H1 (cell line): ENCODE measurements around the gene RHBDF2. TPM values are rescaled to one million over a fixed set of nuclear protein-coding genes. Genes with fewer than 3 reads are reported as not detected.

Experiments
- CTCF ChIA-PET: fragments of 300-600 bp; sonication (Branson Sonifier 250); formaldehyde crosslinking; loops from one replicate; lab custom pipeline; 2021; ENCODE audit not compliant: partially characterized antibody; lab: Charles Lee
- POLR2A ChIA-PET: fragments of 300-600 bp; sonication (Branson Sonifier 250); formaldehyde crosslinking; loops from one replicate; lab custom pipeline; 2021; ENCODE audit warnings: inconsistent platforms; ENCODE audit not compliant: partially characterized antibody; lab: Charles Lee
- DNase-seq, 2 experiments: peaks; one replicate each; pipeline versions ENCODE4 v3.0.0 to v3.0.0-alpha.2; 2010 to 2022; ENCODE audit warnings: low spot score in 2 of 2, low read depth in 1 of 2, mixed read lengths in 1 of 2
- FAIRE-seq: peaks from 2 replicates; lab custom pipeline; 2011; peaks lifted over from hg19 to GRCh38; lab: Jason Lieb, UNC
- H2AFZ ChIP-seq: 2 replicates; pipeline ENCODE4 v1.8.1; 2012; ENCODE audit warnings: low read length, inconsistent platforms
- H2AK5ac ChIP-seq: 2 replicates; pipeline ENCODE4 v1.6.1; 2013; ENCODE audit warnings: low read depth, low read length
- H2BK120ac ChIP-seq: replicated peaks from 2 replicates; pipeline ENCODE3; 2013; ENCODE audit warnings: low read depth, low read length, inconsistent platforms
- H2BK12ac ChIP-seq: 2 replicates; pipeline ENCODE4 v1.6.1; 2013; ENCODE audit warnings: low read depth, low read length
- H2BK15ac ChIP-seq: 2 replicates; pipeline ENCODE4 v1.6.1; 2013; ENCODE audit warnings: low read length
- H2BK20ac ChIP-seq: 2 replicates; pipeline ENCODE4 v1.6.1; 2013; ENCODE audit warnings: low read length
- H2BK5ac ChIP-seq: 2 replicates; pipeline ENCODE4 v1.6.1; 2013; ENCODE audit warnings: low read depth, low read length
- H3K14ac ChIP-seq: 2 replicates; pipeline ENCODE4 v1.6.1; 2013; ENCODE audit warnings: inconsistent platforms; ENCODE audit not compliant: insufficient read length
- H3K18ac ChIP-seq: 2 replicates; pipeline ENCODE4 v1.6.1; 2013; ENCODE audit warnings: low read length; ENCODE audit errors: extremely low read depth
- H3K23ac ChIP-seq: 2 replicates; pipeline ENCODE4 v1.6.1; 2013; ENCODE audit warnings: inconsistent platforms; ENCODE audit not compliant: insufficient read length
- H3K23me2 ChIP-seq: 2 replicates; pipeline ENCODE4 v1.6.1; 2013; ENCODE audit warnings: low read depth, low read length
- H3K27ac ChIP-seq: 2 replicates; pipeline ENCODE4 v1.6.1; 2011; ENCODE audit warnings: low read depth, low read length, inconsistent platforms
- H3K27me3 ChIP-seq, 4 experiments: replicated peaks in 1 of 4; 1 replicate in 1 of 4; 2 replicates in 3 of 4; pipeline versions ENCODE4 v1.6.1 to v1.8.1; 2011 to 2013; ENCODE audit warnings: low read length in 3 of 4, mild to moderate bottlenecking in 3 of 4, inconsistent platforms in 2 of 4, mixed read lengths in 2 of 4, moderate library complexity in 1 of 4; ENCODE audit not compliant: control insufficient read depth in 3 of 4, insufficient read depth in 3 of 4; ENCODE audit errors: extremely low read depth in 1 of 4
- H3K36me3 ChIP-seq, 4 experiments: 2 replicates each; pipeline versions ENCODE4 v1.6.1 to v1.8.1; 2011 to 2013; ENCODE audit warnings: mild to moderate bottlenecking in 4 of 4, low read length in 3 of 4, moderate library complexity in 2 of 4, control low read depth in 1 of 4, inconsistent platforms in 1 of 4; ENCODE audit not compliant: insufficient read depth in 4 of 4, control insufficient read depth in 2 of 4
- H3K4ac ChIP-seq: replicated peaks from 2 replicates; pipeline ENCODE3; 2013; ENCODE audit warnings: low read length, low read depth, mixed read lengths, inconsistent platforms; ENCODE audit not compliant: insufficient read length
- H3K4me1 ChIP-seq, 4 experiments: replicated peaks in 1 of 4; 1 replicate in 1 of 4; 2 replicates in 3 of 4; pipeline versions ENCODE4 v1.6.1 to v1.8.1; 2011 to 2013; ENCODE audit warnings: low read length in 3 of 4, inconsistent platforms in 2 of 4, mixed read lengths in 1 of 4; ENCODE audit not compliant: insufficient read depth in 4 of 4, control insufficient read depth in 3 of 4
- H3K4me2 ChIP-seq, 2 experiments: 2 replicates each; pipeline versions ENCODE4 v1.6.1 to v1.8.1; 2011 to 2013; ENCODE audit warnings: low read depth in 2 of 2, low read length in 2 of 2, control low read depth in 1 of 2, inconsistent platforms in 1 of 2, mild to moderate bottlenecking in 1 of 2; ENCODE audit not compliant: insufficient read depth in 1 of 2
- H3K4me3 ChIP-seq, 4 experiments: fragments of 200-600, 300-600 bp in 1 of 4; sonication (generic), shearing (Covaris generic), sonication (Bioruptor Twin) in 1 of 4; 2 replicates each; pipeline versions ENCODE4 v1.5.1 to v1.8.1; 2011 to 2016; ENCODE audit warnings: low read length in 4 of 4, low read depth in 3 of 4, control low read depth in 2 of 4, inconsistent platforms in 2 of 4, mild to moderate bottlenecking in 2 of 4, mixed read lengths in 1 of 4, moderate library complexity in 1 of 4; ENCODE audit not compliant: insufficient read depth in 2 of 4; ENCODE audit errors: extremely low read depth in 1 of 4
- H3K56ac ChIP-seq: replicated peaks from 2 replicates; pipeline ENCODE3; 2013; ENCODE audit warnings: low read depth, mild to moderate bottlenecking, mixed read lengths, low read length, inconsistent platforms; ENCODE audit not compliant: insufficient read length
- H3K79me1 ChIP-seq: 2 replicates; pipeline ENCODE4 v1.6.1; 2013; ENCODE audit warnings: low read depth, low read length, control low read depth
- H3K79me2 ChIP-seq, 2 experiments: 2 replicates each; pipeline versions ENCODE4 v1.6.1 to v1.8.1; 2012 to 2013; ENCODE audit warnings: low read length in 2 of 2, mild to moderate bottlenecking in 2 of 2, inconsistent platforms in 1 of 2; ENCODE audit not compliant: insufficient read depth in 2 of 2, control insufficient read depth in 1 of 2
- H3K9ac ChIP-seq, 4 experiments: replicated peaks in 1 of 4; 1 replicate in 1 of 4; 2 replicates in 3 of 4; pipeline versions ENCODE4 v1.6.1 to v1.8.1; 2011 to 2013; ENCODE audit warnings: low read depth in 3 of 4, low read length in 3 of 4, control low read depth in 2 of 4, mild to moderate bottlenecking in 2 of 4, moderate library complexity in 2 of 4, inconsistent platforms in 1 of 4; ENCODE audit errors: extremely low read depth in 1 of 4
- H3K9me3 ChIP-seq, 2 experiments: 2 replicates each; pipeline versions ENCODE4 v1.6.1 to v1.8.1; 2012 to 2013; ENCODE audit warnings: mild to moderate bottlenecking in 2 of 2, moderate library complexity in 2 of 2, control low read depth in 1 of 2, inconsistent platforms in 1 of 2, low read depth in 1 of 2, low read length in 1 of 2, mixed read lengths in 1 of 2; ENCODE audit not compliant: insufficient read depth in 2 of 2
- H4K20me1 ChIP-seq, 2 experiments: replicated peaks in 1 of 2; 2 replicates each; pipeline versions ENCODE3 to v1.8.1; 2011 to 2013; ENCODE audit warnings: inconsistent platforms in 2 of 2, low read length in 2 of 2, mild to moderate bottlenecking in 1 of 2; ENCODE audit not compliant: insufficient read depth in 2 of 2, control insufficient read depth in 1 of 2
- H4K5ac ChIP-seq: 2 replicates; pipeline ENCODE4 v1.6.1; 2013; ENCODE audit warnings: low read length, low read depth, mixed read lengths, inconsistent platforms; ENCODE audit not compliant: insufficient read length
- H4K8ac ChIP-seq: 2 replicates; pipeline ENCODE4 v1.8.0; 2013; ENCODE audit warnings: mild to moderate bottlenecking, moderate library complexity, low read length, inconsistent platforms; ENCODE audit not compliant: insufficient read depth; ENCODE audit errors: extremely low read depth
- H4K91ac ChIP-seq: replicated peaks from 2 replicates; pipeline ENCODE3; 2013; ENCODE audit warnings: low read length, mixed read lengths, inconsistent platforms; ENCODE audit not compliant: insufficient read length
- ASH2L ChIP-seq: fragments of 200-600, 300-600 bp; sonication (generic); IDR thresholded peaks from one replicate; pipeline ENCODE4 v1.7.1; 2017; ENCODE audit warnings: low read length
- HDAC6 ChIP-seq: IDR thresholded peaks from one replicate; pipeline ENCODE4 v1.7.1; 2012; ENCODE audit warnings: low read depth, mild to moderate bottlenecking, inconsistent platforms, low read length, moderate library complexity
- SP2 ChIP-seq: IDR thresholded peaks from 2 replicates; pipeline ENCODE4 v1.6.1; 2012; ENCODE audit warnings: mild to moderate bottlenecking, low read length, inconsistent platforms
- TBP ChIP-seq: IDR thresholded peaks from 2 replicates; pipeline ENCODE4 v1.6.1; 2011; ENCODE audit warnings: low read depth, low read length, improper control_type of control experiment
- WGBS, 2 experiments: shearing (Covaris generic) in 1 of 2; methylation state at CpG; one replicate each; pipeline versions ENCODE4 v1.1.6 to v1.1.7; 2013 to 2015; ENCODE audit warnings: low lambda C conversion rate in 2 of 2, mixed read lengths in 2 of 2, inconsistent platforms in 1 of 2, low coverage in 1 of 2, missing lambda C conversion rate in 1 of 2; ENCODE audit not compliant: insufficient replicate concordance in 2 of 2, insufficient coverage in 1 of 2, insufficient read length in 1 of 2; ENCODE audit errors: extremely low coverage in 1 of 2, missing lambda C conversion rate in 1 of 2; 5-methylcytosine and 5-hydroxymethylcytosine counted together
- polyA plus RNA-seq, 7 experiments: library from polyadenylated mRNA; depleted of rRNA in 3 of 7; stranded (reverse) in 5 of 7; unstranded in 2 of 7; fragments of >200 nt in 5 of 7; fragments of 200-250 nt in 2 of 7; gene quantifications; 1 replicate in 5 of 7; 2 replicates in 1 of 7; 4 replicates in 1 of 7; pipeline versions ENCODE4 v1.2.1 to v1.2.3, GENCODE V29; 2011 to 2013; ENCODE audit warnings: missing spikeins in 2 of 7, mixed read lengths in 2 of 7
- total RNA-seq: library from RNA; stranded (reverse); fragmentation: NEBNext Ultra II Directional; extraction: Animal tissue kit (Norgen Biotek cat#: 25700); gene quantifications from 2 replicates; pipeline ENCODE4 v1.2.1, GENCODE V29; 2021
- TF ChIP-seq, protein P1 (sequence below): IDR thresholded peaks from 2 replicates; pipeline ENCODE4 v1.6.1; 2011; ENCODE audit warnings: low read length, improper control_type of control experiment

The RHBDF2 gene
- total and polyA plus RNA-seq, 2 of the 8 experiments (the other 6 are each of a cell fraction or from before 2014, with no cell fraction given), result 21.2 to 25.9 TPM

DNA sequence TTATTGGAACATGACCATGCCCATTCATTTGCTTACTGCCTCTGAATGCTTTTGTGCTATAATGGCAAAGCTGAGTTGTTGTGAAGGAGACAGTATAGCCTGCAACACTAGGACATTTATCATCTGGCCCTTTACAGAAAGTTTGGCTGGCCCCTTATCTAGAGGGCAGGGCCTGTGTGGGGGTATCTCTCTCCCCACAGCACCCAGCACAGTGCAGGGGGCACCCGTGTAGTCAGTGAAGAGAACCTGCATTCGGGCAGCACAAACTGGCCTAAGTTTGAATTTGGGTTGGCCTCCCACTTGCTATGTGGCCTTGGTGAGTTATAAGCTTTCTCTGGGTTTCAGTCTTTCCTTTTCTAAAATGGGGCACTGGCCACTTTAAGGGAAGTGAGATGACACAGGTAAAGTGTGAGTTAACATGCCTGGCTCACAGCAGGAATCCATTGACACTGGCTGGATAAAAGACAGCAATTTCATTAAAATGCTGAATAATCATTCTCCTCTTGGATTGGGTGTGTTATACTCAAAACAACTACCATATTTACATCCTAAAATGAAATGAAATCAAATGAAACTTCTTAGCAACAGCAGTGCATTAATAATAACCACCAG, 60.4 kb downstream of the RHBDF2 start:
- Histone ChIP-seq H3K18ac (no peak overlapping the region), H3K4me1 (peaks cover 21 to 50% (median 44%) of the 10 kb centered on the region in 4 experiments), H2BK5ac (peak overlapping the region; percentile 68), H4K8ac (no peak overlapping the region; the same call in 1 of the 2 replicates), H4K5ac (no peak overlapping the region), H2BK12ac (peak overlapping the region; percentile 40; the same call in 1 of the 2 replicates), H3K36me3 (no peaks in the 10 kb centered on the region), H4K91ac (no peak overlapping the region), H3K56ac (no peak overlapping the region), H4K20me1 (peaks cover 3 to 27% of the 10 kb centered on the region in 2 experiments), H3K79me2 (peaks cover 21 to 89% of the 10 kb centered on the region in 2 experiments), H3K79me1 (peaks cover 21% of the 10 kb centered on the region), H3K9me3 (no peaks in the 10 kb centered on the region), H3K14ac (no peak overlapping the region), H2BK15ac (0 out of 2 replicates have a peak overlapping the region, but pooled peaks have one; percentile 65), H3K23ac (no peak overlapping the region), H3K4me2 (peak overlapping the region; percentile 28 to 50; a peak in 3 of 4 replicates), H2AK5ac (no peak overlapping the region; the same call in 1 of the 2 replicates), H2AFZ (no peak overlapping the region), H3K9ac (peak overlapping the region in 1 of 4 experiments; percentile 31; a peak in 2 of 7 replicates), H2BK20ac (no peak overlapping the region), H2BK120ac (no peak overlapping the region), H3K4me3 (no peak overlapping the region), H3K27ac (no peak overlapping the region), H3K4ac (peak overlapping the region; percentile 4), H3K27me3 (no peaks in the 10 kb centered on the region), H3K23me2 (no peaks in the 10 kb centered on the region)
- POLR2A ChIA-PET, result interaction anchor here (2.9 kb wide), 1 partner anchor 10 kb away, joined by 6 read pairs; no protein-coding TSS in a partner anchor
- CTCF ChIA-PET, result interaction anchor here (0.6 to 2.5 kb wide), 2 partner anchors 82 to 1375 kb away, joined by 3 to 8 read pairs; no protein-coding TSS in a partner anchor
- TF ChIP-seq, protein P1, sequence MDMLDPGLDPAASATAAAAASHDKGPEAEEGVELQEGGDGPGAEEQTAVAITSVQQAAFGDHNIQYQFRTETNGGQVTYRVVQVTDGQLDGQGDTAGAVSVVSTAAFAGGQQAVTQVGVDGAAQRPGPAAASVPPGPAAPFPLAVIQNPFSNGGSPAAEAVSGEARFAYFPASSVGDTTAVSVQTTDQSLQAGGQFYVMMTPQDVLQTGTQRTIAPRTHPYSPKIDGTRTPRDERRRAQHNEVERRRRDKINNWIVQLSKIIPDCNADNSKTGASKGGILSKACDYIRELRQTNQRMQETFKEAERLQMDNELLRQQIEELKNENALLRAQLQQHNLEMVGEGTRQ, result no peak
- TF ChIP-seq HDAC6, result no peak
- no peak for TF ChIP-seq TBP
- no peak for TF ChIP-seq SP2
- no peak for TF ChIP-seq ASH2L
- FAIRE-seq (no peak), DNase-seq (no peak)
- WGBS, 2 experiments, result 81% methylated on average over 2 of the region's 2 CpGs; no CpG with 5 or more reads in 1 of the 2 experiments
